Measurements from ENCODE around the gene SMARCAL1.
A peak's percentile ranks its signal among the peaks of the same experiment; 100 is the strongest.
"Not testable (repeated sequence)": the region's sequence is repeated elsewhere in the genome, so short reads cannot be mapped to it uniquely, and the experiment has no call there.

The SMARCAL1 gene

GRCh38 chr2:216503159-216503629, 90.9 kb downstream of the SMARCAL1 start:
- no peak for DNase-seq

- no peak for DNase-seq
These were observed 91.6 kb downstream of the SMARCAL1 start for GRCh38 chr2:216503697-216504375.

- no peak for DNase-seq
These were observed 92.1 kb downstream of the SMARCAL1 start for GRCh38 chr2:216504376-216504762.

GRCh38 chr2:216505133-216506106, 93.1 kb downstream of the SMARCAL1 start:
- DNase-seq: no peak

- DNase-seq: no peak
These were observed 95.2 kb downstream of the SMARCAL1 start for GRCh38 chr2:216507220-216508160.

- no peak for DNase-seq
These were observed 95.9 kb downstream of the SMARCAL1 start for GRCh38 chr2:216508229-216508628.

- DNase-seq: peak in 1 of 2 donors; percentile 54
These were observed 104.6 kb downstream of the SMARCAL1 start for GRCh38 chr2:216516730-216517350.

- no peak for DNase-seq
These were observed 105.4 kb downstream of the SMARCAL1 start for GRCh38 chr2:216517447-216518225.

GRCh38 chr2:216518566-216519119, 106.4 kb downstream of the SMARCAL1 start:
- not testable (repeated sequence) for DNase-seq

- DNase-seq: peak; percentile 26 to 61
These were observed 107.0 kb downstream of the SMARCAL1 start for GRCh38 chr2:216519154-216519762.

- DNase-seq: no peak
These were observed 107.8 kb downstream of the SMARCAL1 start for GRCh38 chr2:216520112-216520511.

- no peak for DNase-seq
These were observed 110.7 kb downstream of the SMARCAL1 start for GRCh38 chr2:216522892-216523502.

- no peak for DNase-seq
These were observed 113.7 kb downstream of the SMARCAL1 start for GRCh38 chr2:216525972-216526371.

- DNase-seq: no peak
These were observed 114.7 kb downstream of the SMARCAL1 start for GRCh38 chr2:216526939-216527338.

- DNase-seq: no peak
These were observed 115.3 kb downstream of the SMARCAL1 start for GRCh38 chr2:216527600-216527999.

- DNase-seq: no peak
These were observed 120.3 kb downstream of the SMARCAL1 start for GRCh38 chr2:216532562-216532961.
